GM12878 (cell line): ENCODE results near the gene CENPO. TPM values are rescaled to one million over a fixed set of nuclear protein-coding genes. Genes with fewer than 3 reads are reported as not detected.

ENCODE experiments used
- ATAC-seq: fragments of 200-7000 bp; cut with Tn5 transposase; 3 replicates; pipeline ENCODE4 v1.9.1; 2020; ENCODE audit warnings: mild to moderate bottlenecking, moderate library complexity
- BruUV-seq: library from RNA; stranded (reverse); fragments of 400-500 nt; replicated peaks from 2 replicates; lab custom pipeline; 2021; lab: Mats Ljungman, UMichigan
- CTCF ChIA-PET: fragments of 300-600 bp; sonication (Branson Sonifier 250); formaldehyde crosslinking; extraction: SDS; loops from one replicate; lab custom pipeline; 2021; ENCODE audit warnings: inconsistent platforms; lab: Yijun Ruan, JAX
- POLR2A ChIA-PET: fragments of 350-600 bp; formaldehyde crosslinking; extraction: SDS; loops from one replicate; lab custom pipeline; 2021; ENCODE audit warnings: inconsistent platforms; lab: Charles Lee
- RAD21 ChIA-PET: fragments of 300-600 bp; sonication (Branson Sonifier 250); formaldehyde crosslinking; loops from one replicate; lab custom pipeline; 2023; ENCODE audit warnings: antibody characterized with exemption; ENCODE audit not compliant: unreplicated experiment; lab: Charles Lee
- SMC1A ChIA-PET: fragments of 300-600 bp; sonication (Branson Sonifier 250); formaldehyde crosslinking; loops from one replicate; lab custom pipeline; 2023; ENCODE audit not compliant: unreplicated experiment, uncharacterized antibody; lab: Charles Lee
- DNase-seq: peaks from one replicate; pipeline ENCODE4 v3.0.0-alpha.2; 2011; ENCODE audit warnings: low read depth, low spot score
- FAIRE-seq: peaks from 3 replicates; lab custom pipeline; 2011; peaks lifted over from hg19 to GRCh38; lab: Jason Lieb, UNC
- H2AFZ ChIP-seq: 2 replicates; pipeline ENCODE4 v1.6.0; 2011; ENCODE audit warnings: low read depth, low read length, control low read depth; ENCODE audit not compliant: control insufficient read depth
- H3K27ac ChIP-seq: 2 replicates; pipeline ENCODE4 v1.5.1; 2011; ENCODE audit warnings: control low read depth; ENCODE audit not compliant: control insufficient read depth, insufficient read depth
- H3K27me3 ChIP-seq, 2 experiments: replicated peaks in 1 of 2; 2 replicates each; pipeline versions ENCODE4 v1.6.0 to v1.6.1; 2011; ENCODE audit warnings: low read length in 1 of 2; ENCODE audit not compliant: control insufficient read depth in 2 of 2, insufficient read depth in 2 of 2
- H3K36me3 ChIP-seq, 2 experiments: 2 replicates each; pipeline ENCODE4 v1.5.1; 2011; ENCODE audit warnings: low read length in 1 of 2; ENCODE audit not compliant: control insufficient read depth in 2 of 2, insufficient read depth in 2 of 2
- H3K4me1 ChIP-seq: 2 replicates; pipeline ENCODE4 v1.6.1; 2011; ENCODE audit warnings: mild to moderate bottlenecking, low read length, moderate library complexity, mixed read lengths; ENCODE audit not compliant: control insufficient read depth, insufficient read depth
- H3K4me2 ChIP-seq: 2 replicates; pipeline ENCODE4 v1.6.0; 2011; ENCODE audit warnings: control low read depth; ENCODE audit not compliant: control insufficient read depth, insufficient read depth
- H3K4me3 ChIP-seq: fragments of 200-600 bp; sonication (generic); 2 replicates; pipeline ENCODE4 v1.5.1; 2016
- H3K79me2 ChIP-seq: 2 replicates; pipeline ENCODE4 v1.6.0; 2011; ENCODE audit warnings: low read length; ENCODE audit not compliant: control insufficient read depth, insufficient read depth
- H3K9ac ChIP-seq: 2 replicates; pipeline ENCODE4 v1.8.0; 2011; ENCODE audit warnings: low read length, control low read depth, mixed read lengths; ENCODE audit not compliant: control insufficient read depth, insufficient read depth
- H3K9me3 ChIP-seq: replicated peaks from 3 replicates; pipeline ENCODE4 v1.5.1; 2011; ENCODE audit warnings: mild to moderate bottlenecking, low read length; ENCODE audit not compliant: control insufficient read depth, insufficient read depth
- H4K20me1 ChIP-seq: 2 replicates; pipeline ENCODE4 v1.6.0; 2011; ENCODE audit not compliant: control insufficient read depth, insufficient read depth
- ATF3 ChIP-seq: IDR thresholded peaks from 2 replicates; pipeline ENCODE4 v1.6.1; 2011; ENCODE audit warnings: low read depth, mild to moderate bottlenecking, low read length, moderate library complexity, borderline replicate concordance; ENCODE audit errors: extremely low read depth
- BACH1 ChIP-seq: fragments of 450-650 bp; IDR thresholded peaks from 2 replicates; pipeline ENCODE4 v1.6.1; 2017; ENCODE audit warnings: mild to moderate bottlenecking, borderline replicate concordance
- CBX5 ChIP-seq: sonication (generic); IDR thresholded peaks from 2 replicates; pipeline ENCODE4 v1.6.1; 2016; ENCODE audit warnings: low read depth, moderate library complexity, mild to moderate bottlenecking, inconsistent platforms
- CREB1 ChIP-seq: IDR thresholded peaks from 2 replicates; pipeline ENCODE4 v1.6.1; 2012; ENCODE audit warnings: low read depth, mild to moderate bottlenecking, inconsistent platforms
- EGR1 ChIP-seq, 2 experiments: IDR thresholded peaks; 1 replicate in 1 of 2; 2 replicates in 1 of 2; pipeline ENCODE4 v1.6.1; 2011 to 2012; ENCODE audit warnings: low read depth in 2 of 2, low read length in 2 of 2, borderline replicate concordance in 1 of 2, mild to moderate bottlenecking in 1 of 2, moderate library complexity in 1 of 2
- HDAC2 ChIP-seq: fragments of 200-600 bp; sonication (generic); IDR thresholded peaks from 2 replicates; pipeline ENCODE4 v1.6.1; 2017
- JUND ChIP-seq: IDR thresholded peaks from 2 replicates; pipeline ENCODE4 v1.6.1; 2012; ENCODE audit warnings: low read depth, mild to moderate bottlenecking, low read length, improper control_type of control experiment, moderate library complexity
- MLLT1 ChIP-seq: fragments of 450-650 bp; IDR thresholded peaks from 2 replicates; pipeline ENCODE4 v1.6.1; 2016; ENCODE audit warnings: mild to moderate bottlenecking
- MTA2 ChIP-seq: fragments of 450-650 bp; IDR thresholded peaks from 2 replicates; pipeline ENCODE4 v1.6.1; 2016; ENCODE audit warnings: low read depth, mild to moderate bottlenecking, moderate library complexity
- PBX3 ChIP-seq: IDR thresholded peaks from 2 replicates; pipeline ENCODE4 v1.6.1; 2011; ENCODE audit warnings: mild to moderate bottlenecking, low read depth, low read length, moderate library complexity; ENCODE audit not compliant: insufficient replicate concordance
- PKNOX1 ChIP-seq: fragments of 450-650 bp; IDR thresholded peaks from 2 replicates; pipeline ENCODE4 v1.6.1; 2016; ENCODE audit warnings: mild to moderate bottlenecking
- RFX5 ChIP-seq: IDR thresholded peaks from 2 replicates; pipeline ENCODE4 v1.6.1; 2011; ENCODE audit warnings: low read depth, low read length, improper control_type of control experiment
- ZBTB33 ChIP-seq: fragments of 450-650 bp; IDR thresholded peaks from 2 replicates; pipeline ENCODE4 v1.6.1; 2017; ENCODE audit warnings: mild to moderate bottlenecking
- ZNF207 ChIP-seq: fragments of 450-650 bp; IDR thresholded peaks from 2 replicates; pipeline ENCODE4 v1.6.1; 2014; ENCODE audit warnings: antibody characterized with exemption, mild to moderate bottlenecking, borderline replicate concordance
- ZNF24 ChIP-seq: fragments of 450-650 bp; IDR thresholded peaks from 2 replicates; pipeline ENCODE4 v1.6.1; 2017; ENCODE audit warnings: antibody characterized with exemption, mild to moderate bottlenecking
- whole genome bisulfite sequencing: methylation state at CpG from one replicate; pipeline ENCODE4 v1.1.6; 2016; ENCODE audit warnings: low lambda C conversion rate; ENCODE audit not compliant: insufficient replicate concordance, insufficient coverage; ENCODE audit errors: missing lambda C conversion rate; 5-methylcytosine and 5-hydroxymethylcytosine counted together
- in situ Hi-C: fragments of 300-500 bp; cut with MboI; formaldehyde crosslinking; loops from 9 replicates; pipeline ENCODE4 v1.14.3; 2018; ENCODE audit warnings: mixed read lengths
- intact Hi-C: fragments of 100-400 bp; cut with micrococcal nuclease; formaldehyde crosslinking; loops from one replicate; pipeline ENCODE4 v1.14.2; 2022; ENCODE audit not compliant: unreplicated experiment
- polyA plus RNA-seq, 11 experiments: library from polyadenylated mRNA; depleted of rRNA in 4 of 11; unstranded in 6 of 11; stranded (reverse) in 5 of 11; fragments of >200 nt; fragmentation: Nextera tagmentation in 4 of 11; fragmentation: Illumina TruSeq in 1 of 11; extraction: Ambion mirVana in 4 of 11; extraction: Trizol in 1 of 11; gene quantifications; 1 replicate in 1 of 11; 2 replicates in 10 of 11; pipeline versions ENCODE4 v1.2.1 to v1.2.3, GENCODE V29; 2011 to 2016; ENCODE audit warnings: inconsistent platforms in 2 of 11, missing spikeins in 2 of 11, low read depth in 1 of 11
- total RNA-seq, 4 experiments: library from RNA; depleted of rRNA in 3 of 4; stranded (reverse); fragments of >200 nt in 3 of 4; fragmentation: Illumina TruSeq in 1 of 4; extraction: Trizol in 1 of 4; gene quantifications; 2 replicates each; pipeline versions ENCODE4 v1.2.1 to v1.2.3, GENCODE V29; 2013 to 2021

CENPO gene
- total and polyA plus RNA-seq, 10 of the 15 experiments (the other 5 are each of a cell fraction or from before 2014, with no cell fraction given) = 18.7 to 37.0 (median 31.4) TPM

- no peak for TF ChIP-seq HDAC2
- no peak for TF ChIP-seq ATF3
- no peak for TF ChIP-seq EGR1 (IDR thresholded peaks at IDR 0.05; ENCODE audit: borderline replicate concordance in 1 of 2, low read depth in 2 of 2, low read length in 2 of 2)
- no peak for TF ChIP-seq PBX3
Observed at GRCh38 chr2:24761866-24762265, 31.4 kb upstream of the CENPO start (continued).

- peaks cover 2 to 5% of the 10 kb centered on the region in 2 experiments; a peak in 3 of 4 replicates for H3K36me3 ChIP-seq
- POLR2A ChIA-PET = no interaction called here
- TF ChIP-seq MLLT1 = no peak
- no peak for TF ChIP-seq MTA2
- no peak for TF ChIP-seq RFX5
- no peak for TF ChIP-seq ZNF207
- TF ChIP-seq JUND = no peak
- no peak for TF ChIP-seq BACH1
- no peak for TF ChIP-seq CBX5
- TF ChIP-seq ZBTB33 = no peak
- TF ChIP-seq CREB1 = no peak
- no peak for TF ChIP-seq ZNF24
- no peak for TF ChIP-seq PKNOX1
Observed at GRCh38 chr2:24762518-24762917, 30.7 kb upstream of the CENPO start.

More at GRCh38 chr2:24762518-24762917, 30.7 kb upstream of the CENPO start:
- H3K27me3 ChIP-seq = no peaks in the 10 kb centered on the region
- ATAC-seq = no peak
- in situ Hi-C loops = no loop called here
- H3K4me2 ChIP-seq = no peak overlapping the region
- SMC1A ChIA-PET = interaction anchor here (1.1 kb wide), 1 partner anchor 329 kb away, joined by 3 read pairs; no protein-coding TSS in a partner anchor
- H4K20me1 ChIP-seq = no peaks in the 10 kb centered on the region
- H3K27ac ChIP-seq = no peak overlapping the region
- H3K4me3 ChIP-seq = no peak overlapping the region
- H3K4me1 ChIP-seq = 0 out of 2 replicates have a peak, but pooled peaks cover 6% of the 10 kb centered on the region
- H3K9me3 ChIP-seq = no peaks in the 10 kb centered on the region
- DNase-seq = no peak
- RAD21 ChIA-PET = interaction anchor here (1.0 kb wide), 1 partner anchor 340 kb away, joined by 3 read pairs; no protein-coding TSS in a partner anchor
- BruUV-seq = no TSS peak
- FAIRE-seq = no peak
- CTCF ChIA-PET = interaction anchor here (0.7 to 2.2 kb wide), 3 partner anchors 15 to 267 kb away, joined by 3 to 5 read pairs (median 3); no protein-coding TSS in a partner anchor
- no peak overlapping the region for H2AFZ ChIP-seq
- no peaks in the 10 kb centered on the region for H3K79me2 ChIP-seq
- 98% methylated on average over 2 of the region's 2 CpGs for WGBS
- intact Hi-C loops = no loop called here
- H3K9ac ChIP-seq = no peak overlapping the region
